Common myeloid progenitor, CD34-positive (primary cell): Measurements from ENCODE around the gene C5orf15.
A peak's percentile ranks its signal among the peaks of the same experiment; 100 is the strongest.

Experiments used
- CTCF ChIA-PET: fragments of 350-600 bp; sonication (Branson Sonifier 250); formaldehyde crosslinking; loops from one replicate; lab custom pipeline; 2021; ENCODE audit warnings: antibody characterized with exemption; lab: Charles Lee
- POLR2A ChIA-PET: fragments of 350-600 bp; sonication (Branson Sonifier 250); formaldehyde crosslinking; loops from one replicate; lab custom pipeline; 2021; ENCODE audit warnings: antibody characterized with exemption; lab: Charles Lee
- DNase-seq, 3 donors: peaks; one replicate each; pipeline versions ENCODE4 v3.0.0 to v3.0.0-alpha.2; 2013
- H3K27ac ChIP-seq, 2 experiments: 1 replicate in 1 of 2; 2 replicates in 1 of 2; pipeline ENCODE4 v1.7.0; 2013; ENCODE audit warnings: inconsistent platforms in 2 of 2, low read length in 2 of 2, mild to moderate bottlenecking in 2 of 2, low read depth in 1 of 2, moderate library complexity in 1 of 2; ENCODE audit not compliant: severe bottlenecking in 2 of 2, insufficient read depth in 1 of 2, poor library complexity in 1 of 2
- H3K27me3 ChIP-seq, 5 experiments: replicated peaks in 2 of 5; 1 replicate in 3 of 5; 2 replicates in 2 of 5; pipeline versions ENCODE4 v1.6.1 to v1.7.0; 2013; ENCODE audit warnings: low read length in 4 of 5, mild to moderate bottlenecking in 2 of 5, moderate library complexity in 2 of 5, inconsistent platforms in 1 of 5; ENCODE audit not compliant: insufficient read depth in 5 of 5, control insufficient read depth in 4 of 5
- H3K36me3 ChIP-seq, 4 experiments: 1 replicate in 2 of 4; 2 replicates in 2 of 4; pipeline versions ENCODE4 v1.6.1 to v1.7.0; 2013; ENCODE audit warnings: low read length in 3 of 4, control low read depth in 1 of 4, mild to moderate bottlenecking in 1 of 4; ENCODE audit not compliant: control insufficient read depth in 4 of 4, insufficient read depth in 4 of 4
- H3K4me1 ChIP-seq, 4 experiments: 1 replicate in 3 of 4; 2 replicates in 1 of 4; pipeline versions ENCODE4 v1.6.1 to v1.7.1; 2013; ENCODE audit warnings: low read length in 3 of 4, mild to moderate bottlenecking in 3 of 4, control low read depth in 1 of 4, inconsistent platforms in 1 of 4, moderate library complexity in 1 of 4; ENCODE audit not compliant: control insufficient read depth in 4 of 4, insufficient read depth in 4 of 4; ENCODE audit errors: control extremely low read depth in 1 of 4
- H3K4me3 ChIP-seq, 7 experiments: 1 replicate in 4 of 7; 2 replicates in 3 of 7; pipeline versions ENCODE4 v1.5.1 to v1.7.0; 2013; ENCODE audit warnings: mild to moderate bottlenecking in 7 of 7, low read length in 6 of 7, moderate library complexity in 6 of 7, inconsistent platforms in 2 of 7, low read depth in 2 of 7, control low read depth in 1 of 7; ENCODE audit not compliant: insufficient read depth in 4 of 7, control insufficient read depth in 1 of 7; ENCODE audit errors: extremely low read depth in 1 of 7
- H3K9me3 ChIP-seq, 5 experiments: 1 replicate in 4 of 5; 2 replicates in 1 of 5; pipeline versions ENCODE4 v1.6.1 to v1.7.1; 2013; ENCODE audit warnings: low read length in 4 of 5, mild to moderate bottlenecking in 2 of 5, inconsistent platforms in 1 of 5, low read depth in 1 of 5, moderate library complexity in 1 of 5; ENCODE audit not compliant: control insufficient read depth in 4 of 5, insufficient read depth in 2 of 5; ENCODE audit errors: control extremely low read depth in 1 of 5
- WGBS: methylation state at CpG from one replicate; pipeline ENCODE4 v1.1.5; 2013; ENCODE audit not compliant: insufficient coverage; 5-methylcytosine and 5-hydroxymethylcytosine counted together

The C5orf15 gene

GRCh38 chr5:133913413-133914155 lies 54.8 kb downstream of the C5orf15 start:
- POLR2A ChIA-PET, result no interaction called here
- Histone ChIP-seq H3K27me3 (no peaks in the 10 kb centered on the region), H3K4me1 (no peaks in the 10 kb centered on the region), H3K9me3 (no peaks in the 10 kb centered on the region), H3K27ac (no peak overlapping the region), H3K4me3 (no peak overlapping the region), H3K36me3 (no peaks in the 10 kb centered on the region)
- WGBS, result 98% methylated on average over 4 of the region's 8 CpGs
- CTCF ChIA-PET, result no interaction called here
- no peak for DNase-seq

GRCh38 chr5:133912951-133913350 lies 55.5 kb downstream of the C5orf15 start:
- ChIA-PET CTCF (no interaction called here), POLR2A (no interaction called here)
- Histone ChIP-seq H3K4me1 (no peaks in the 10 kb centered on the region), H3K9me3 (no peaks in the 10 kb centered on the region), H3K27ac (no peak overlapping the region), H3K36me3 (no peaks in the 10 kb centered on the region), H3K4me3 (no peak overlapping the region), H3K27me3 (no peaks in the 10 kb centered on the region)
- 91% methylated on average over 10 of the region's 10 CpGs for WGBS
- no peak for DNase-seq

GRCh38 chr5:133910571-133910970 lies 57.9 kb downstream of the C5orf15 start:
- ChIA-PET CTCF (no interaction called here), POLR2A (no interaction called here)
- Histone ChIP-seq H3K9me3 (no peaks in the 10 kb centered on the region), H3K27ac (no peak overlapping the region), H3K4me3 (no peak overlapping the region), H3K4me1 (peaks cover 0 to 4% (median 0%) of the 10 kb centered on the region in 4 experiments), H3K36me3 (no peaks in the 10 kb centered on the region), H3K27me3 (no peaks in the 10 kb centered on the region)
- no peak for DNase-seq
- 100% methylated on average over 6 of the region's 6 CpGs for WGBS

GRCh38 chr5:133909603-133910002 lies 58.8 kb downstream of the C5orf15 start:
- no peak overlapping the region for H3K27ac ChIP-seq
- DNase-seq, result no peak
- POLR2A ChIA-PET, result no interaction called here
- no peak overlapping the region for H3K4me3 ChIP-seq
- no peaks in the 10 kb centered on the region for H3K36me3 ChIP-seq
- CTCF ChIA-PET, result interaction anchor here (2.0 kb wide), 1 partner anchor 37 kb away, joined by 4 read pairs; no protein-coding TSS in a partner anchor
- peaks cover 0 to 4% (median 0%) of the 10 kb centered on the region in 4 experiments for H3K4me1 ChIP-seq
- no peaks in the 10 kb centered on the region for H3K9me3 ChIP-seq
- 98% methylated on average over 4 of the region's 4 CpGs for WGBS
- no peaks in the 10 kb centered on the region for H3K27me3 ChIP-seq

- ChIA-PET POLR2A (no interaction called here), CTCF (interaction anchor here (1.0 to 1.5 kb wide), 4 partner anchors 14 to 73 kb away, joined by 3 to 4 read pairs (median 4); no protein-coding TSS in a partner anchor)
- H3K36me3 ChIP-seq, result no peaks in the 10 kb centered on the region
- DNase-seq, result peak in 2 of 3 donors; percentile 5 to 24
- H3K4me1 ChIP-seq, result peaks cover 0 to 4% (median 0%) of the 10 kb centered on the region in 4 experiments
- WGBS, result 81% methylated on average over 8 of the region's 9 CpGs
- H3K27ac ChIP-seq, result no peak overlapping the region
- no peak overlapping the region for H3K4me3 ChIP-seq
- no peaks in the 10 kb centered on the region for H3K27me3 ChIP-seq
- H3K9me3 ChIP-seq, result no peaks in the 10 kb centered on the region
These were observed 61.4 kb downstream of the C5orf15 start for GRCh38 chr5:133907075-133907474.

GRCh38 chr5:133906303-133906702 lies 62.1 kb downstream of the C5orf15 start:
- CTCF ChIA-PET, result interaction anchor here (1.0 to 1.5 kb wide), 3 partner anchors 14 to 41 kb away, joined by 3 to 4 read pairs (median 3); no protein-coding TSS in a partner anchor
- POLR2A ChIA-PET, result no interaction called here
- no peaks in the 10 kb centered on the region for H3K9me3 ChIP-seq
- no peak overlapping the region for H3K4me3 ChIP-seq
- no peaks in the 10 kb centered on the region for H3K27me3 ChIP-seq
- H3K27ac ChIP-seq, result no peak overlapping the region
- H3K36me3 ChIP-seq, result no peaks in the 10 kb centered on the region
- DNase-seq, result no peak
- H3K4me1 ChIP-seq, result peaks cover 0 to 4% (median 0%) of the 10 kb centered on the region in 4 experiments
- WGBS, result 100% methylated on average over 1 of the region's 6 CpGs
